Measurements from ENCODE around the gene HSPBAP1. TPM values are rescaled to one million over a fixed set of nuclear protein-coding genes. Genes with fewer than 3 reads are reported as not detected.

The HSPBAP1 gene
- total RNA-seq, 4 donors from 2014 or later: 10.9 to 15.3 (median 12.9) TPM

DNA sequence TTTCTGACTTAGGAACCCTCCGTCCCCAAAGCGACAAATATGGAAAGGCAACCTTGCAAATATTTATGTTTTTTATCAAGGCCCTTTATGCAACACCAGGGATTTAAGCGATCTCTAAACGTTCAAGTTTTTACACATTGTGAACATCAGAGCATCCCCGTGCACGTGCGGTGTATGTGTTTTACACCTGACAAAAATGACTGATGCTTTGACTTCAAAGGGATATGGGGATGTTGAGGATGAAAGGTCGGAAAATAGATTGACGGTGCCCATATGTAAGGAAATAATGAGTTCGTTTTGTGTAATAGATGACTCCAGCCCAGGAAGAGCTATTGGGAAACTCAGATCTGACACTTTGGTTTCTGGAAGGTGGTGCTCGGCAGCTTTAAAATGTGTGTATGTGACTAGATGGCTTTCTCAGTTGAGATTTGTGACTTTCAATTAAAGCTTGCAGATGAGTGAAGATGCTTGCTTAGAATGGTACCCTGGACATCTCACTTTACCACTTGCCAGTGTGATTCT, 2.1 kb upstream of the HSPBAP1 start:
- WGBS, 2 donors: 31% methylated on average over 11 of the region's 11 CpGs

DNA sequence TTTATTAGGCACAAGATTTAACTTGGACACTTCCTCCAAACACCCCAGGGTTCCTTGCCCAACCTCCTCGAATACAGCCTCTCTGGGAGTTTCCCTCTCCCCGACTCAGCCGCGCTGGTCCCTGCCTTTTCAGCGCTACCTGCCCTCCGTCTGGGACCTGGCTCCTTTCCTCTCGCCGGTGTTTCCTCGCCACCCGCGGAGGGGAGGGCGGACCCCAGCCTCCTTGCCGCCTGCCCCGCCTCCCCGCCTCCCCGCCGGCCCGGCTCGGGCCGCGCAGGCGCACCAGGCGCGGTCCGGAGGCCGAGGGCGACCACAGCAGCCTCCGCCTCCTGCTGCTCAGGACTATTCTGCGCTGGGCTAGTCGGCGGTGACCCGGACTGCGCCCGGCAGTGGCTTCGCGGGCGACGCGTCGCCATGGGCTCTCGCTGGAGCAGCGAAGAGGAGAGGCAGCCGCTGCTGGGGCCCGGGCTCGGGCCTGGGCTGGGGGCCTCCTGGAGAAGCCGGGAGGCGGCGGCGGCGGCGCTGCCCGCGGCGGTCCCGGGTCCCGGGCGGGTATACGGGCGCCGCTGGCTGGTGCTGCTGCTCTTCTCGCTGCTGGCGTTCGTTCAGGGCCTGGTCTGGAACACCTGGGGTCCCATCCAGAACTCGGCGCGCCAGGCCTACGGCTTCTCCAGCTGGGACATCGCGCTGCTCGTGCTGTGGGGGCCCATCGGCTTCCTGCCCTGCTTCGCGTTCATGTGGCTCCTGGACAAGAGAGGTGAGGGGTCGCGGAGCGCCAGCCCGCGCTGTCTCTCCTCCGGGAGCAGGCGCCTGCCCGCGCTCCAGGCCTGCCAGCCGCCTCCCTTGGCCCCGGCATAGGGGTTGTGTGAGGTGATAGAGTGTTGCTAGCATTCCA, 1.4 kb upstream of the HSPBAP1 start, which contains the start of gene SLC49A4:
SLC49A4 (plus strand) TSS at position 291 of the 895 bp plus-strand sequence; CDS start at position 415, 124 bp downstream.
- WGBS, 2 donors: 0 to 1% methylated on average over 20 to 42 of the region's 84 CpGs
- H3K9me3 ChIP-seq: no peaks in the 10 kb centered on the region
- peak within 1 kb of the TSS; percentile 84 to 95 (median 88) for H3K27ac ChIP-seq
- peak; percentile 39 to 43 for DNase-seq (ENCODE audit: low spot score in 2 of 2)
- peaks cover 0 to 41% (median 6%) of the 10 kb centered on the region in 4 donors for H3K4me1 ChIP-seq
- H3K4me3 ChIP-seq: peak within 1 kb of the TSS; percentile 44 to 90 (median 64)
- TF ChIP-seq, protein P1, sequence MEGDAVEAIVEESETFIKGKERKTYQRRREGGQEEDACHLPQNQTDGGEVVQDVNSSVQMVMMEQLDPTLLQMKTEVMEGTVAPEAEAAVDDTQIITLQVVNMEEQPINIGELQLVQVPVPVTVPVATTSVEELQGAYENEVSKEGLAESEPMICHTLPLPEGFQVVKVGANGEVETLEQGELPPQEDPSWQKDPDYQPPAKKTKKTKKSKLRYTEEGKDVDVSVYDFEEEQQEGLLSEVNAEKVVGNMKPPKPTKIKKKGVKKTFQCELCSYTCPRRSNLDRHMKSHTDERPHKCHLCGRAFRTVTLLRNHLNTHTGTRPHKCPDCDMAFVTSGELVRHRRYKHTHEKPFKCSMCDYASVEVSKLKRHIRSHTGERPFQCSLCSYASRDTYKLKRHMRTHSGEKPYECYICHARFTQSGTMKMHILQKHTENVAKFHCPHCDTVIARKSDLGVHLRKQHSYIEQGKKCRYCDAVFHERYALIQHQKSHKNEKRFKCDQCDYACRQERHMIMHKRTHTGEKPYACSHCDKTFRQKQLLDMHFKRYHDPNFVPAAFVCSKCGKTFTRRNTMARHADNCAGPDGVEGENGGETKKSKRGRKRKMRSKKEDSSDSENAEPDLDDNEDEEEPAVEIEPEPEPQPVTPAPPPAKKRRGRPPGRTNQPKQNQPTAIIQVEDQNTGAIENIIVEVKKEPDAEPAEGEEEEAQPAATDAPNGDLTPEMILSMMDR (IDR thresholded peaks at IDR 0.05): peak in 1 of 5 experiments; percentile 36
- TF ChIP-seq POLR2A (IDR thresholded peaks at IDR 0.05) (peak; percentile 76 to 85), EP300 (IDR thresholded peaks at IDR 0.05) (peak in 1 of 2 donors; percentile 78)
- no peaks in the 10 kb centered on the region for H3K27me3 ChIP-seq
- H3K36me3 ChIP-seq: no peaks in the 10 kb centered on the region

More for the DNA sequence above, 2.1 kb upstream of the HSPBAP1 start:
- peak in 1 of 2 donors; percentile 27 for DNase-seq (ENCODE audit: low spot score in 2 of 2)
- Histone ChIP-seq H3K4me3 (peak overlapping the region; percentile 44 to 90 (median 64)), H3K4me1 (peaks cover 0 to 41% (median 6%) of the 10 kb centered on the region in 4 donors), H3K9me3 (no peaks in the 10 kb centered on the region), H3K27ac (peak overlapping the region; percentile 84 to 95 (median 88)), H3K36me3 (no peaks in the 10 kb centered on the region), H3K27me3 (no peaks in the 10 kb centered on the region)
- TF ChIP-seq EP300 (IDR thresholded peaks at IDR 0.05) (no peak), POLR2A (IDR thresholded peaks at IDR 0.05) (no peak)
- TF ChIP-seq, protein P1 (IDR thresholded peaks at IDR 0.05): no peak

DNA sequence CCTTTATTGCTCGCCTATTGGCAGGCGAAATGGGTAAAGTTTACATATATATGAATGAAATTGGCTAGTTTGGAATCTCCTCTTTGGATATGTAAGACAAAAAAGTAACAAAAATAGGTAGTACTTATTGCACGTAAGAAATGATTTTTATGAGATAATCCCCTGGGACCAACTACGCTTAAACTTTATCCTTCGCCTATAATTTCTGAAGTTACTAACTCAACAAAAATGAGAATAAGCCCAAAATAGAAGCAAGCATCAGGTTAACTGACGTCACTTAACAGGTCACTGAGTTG, 800 bp upstream of the HSPBAP1 start:
- H3K4me3 ChIP-seq: peak overlapping the region; percentile 44 to 90 (median 64)
- H3K27me3 ChIP-seq: no peaks in the 10 kb centered on the region
- peak in 1 of 2 donors; percentile 13 for TF ChIP-seq EP300 (IDR thresholded peaks at IDR 0.05)
- TF ChIP-seq POLR2A (IDR thresholded peaks at IDR 0.05): no peak
- no peaks in the 10 kb centered on the region for H3K9me3 ChIP-seq
- H3K27ac ChIP-seq: peak overlapping the region; percentile 84 to 95 (median 88)
- no peak for DNase-seq (ENCODE audit: low spot score in 2 of 2)
- H3K36me3 ChIP-seq: no peaks in the 10 kb centered on the region
- peaks cover 0 to 41% (median 6%) of the 10 kb centered on the region in 4 donors for H3K4me1 ChIP-seq
- 1 to 2% methylated on average over 6 of the region's 6 CpGs for WGBS, 2 donors

DNA sequence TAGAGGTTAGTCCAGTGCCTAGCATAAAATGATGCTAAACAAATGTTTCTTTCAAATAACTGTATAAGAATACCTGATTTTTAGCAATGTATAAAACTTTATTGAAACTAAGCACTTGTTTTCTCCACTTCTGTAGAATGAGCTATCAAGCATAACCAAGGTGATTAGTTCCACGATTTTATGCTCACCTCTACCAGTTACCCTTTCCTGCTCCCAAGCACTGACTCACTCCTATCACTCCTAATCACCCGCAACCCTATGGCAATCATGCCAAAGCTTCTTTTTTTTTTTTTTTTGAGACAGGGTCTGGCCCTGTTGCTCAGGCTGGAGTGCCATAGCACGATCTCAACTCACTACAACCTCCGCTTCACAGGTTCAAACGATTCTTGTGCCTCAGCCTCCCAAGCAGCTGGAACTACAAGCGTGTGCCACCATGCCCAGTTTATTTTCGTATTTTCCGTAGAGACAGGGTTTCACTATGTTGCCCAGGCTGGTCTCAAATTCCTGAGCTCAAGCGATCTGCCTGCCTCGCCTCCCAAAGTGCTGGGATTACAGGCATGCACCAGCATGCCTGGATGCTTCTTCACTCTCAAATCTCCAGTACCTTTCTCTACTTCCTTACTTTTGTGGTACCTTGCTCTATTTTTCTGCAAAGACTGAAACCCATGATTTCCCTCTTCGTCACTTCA, 3.9 kb downstream of the HSPBAP1 start:
- 90 to 94% methylated on average over 11 of the region's 11 CpGs for WGBS, 2 donors
- TF ChIP-seq POLR2A (IDR thresholded peaks at IDR 0.05) (no peak), EP300 (IDR thresholded peaks at IDR 0.05) (no peak)
- TF ChIP-seq, protein P1 (IDR thresholded peaks at IDR 0.05): no peak
- H3K4me1 ChIP-seq: peaks cover 0 to 24% (median 2%) of the 10 kb centered on the region in 4 donors
- H3K9me3 ChIP-seq: no peaks in the 10 kb centered on the region
- H3K27me3 ChIP-seq: no peaks in the 10 kb centered on the region
- H3K4me3 ChIP-seq: no peak overlapping the region
- no peak overlapping the region for H3K27ac ChIP-seq
- no peak for DNase-seq (ENCODE audit: low spot score in 2 of 2)
- H3K36me3 ChIP-seq: peaks cover 0 to 6% (median 0%) of the 10 kb centered on the region in 3 donors

DNA sequence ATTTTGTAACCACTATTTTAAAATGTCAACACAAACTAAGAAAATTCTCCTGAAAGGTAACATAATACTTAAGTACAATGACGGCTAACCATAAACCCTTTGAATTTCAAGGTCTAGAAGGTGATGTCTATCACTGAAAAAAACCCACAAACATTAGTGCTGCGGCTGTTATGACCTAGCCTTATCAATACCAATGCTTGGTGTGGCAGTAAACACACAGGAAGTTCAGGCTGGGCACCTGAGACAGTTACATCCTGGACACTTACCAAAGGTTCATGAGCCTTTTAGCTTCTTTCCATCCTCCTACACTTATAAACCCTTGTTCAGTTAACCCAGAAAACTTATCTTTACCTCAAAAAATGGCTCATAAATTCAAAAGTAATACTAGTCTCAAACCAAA, 5.8 kb downstream of the HSPBAP1 start:
- no peak for DNase-seq (ENCODE audit: low spot score in 2 of 2)
- Histone ChIP-seq H3K4me1 (peaks cover 0 to 20% (median 2%) of the 10 kb centered on the region in 4 donors), H3K4me3 (no peak overlapping the region), H3K9me3 (no peaks in the 10 kb centered on the region), H3K36me3 (peaks cover 0 to 8% (median 0%) of the 10 kb centered on the region in 3 donors), H3K27me3 (no peaks in the 10 kb centered on the region), H3K27ac (no peak overlapping the region)
- TF ChIP-seq, protein P1 (IDR thresholded peaks at IDR 0.05): no peak
- TF ChIP-seq POLR2A (IDR thresholded peaks at IDR 0.05): no peak
- TF ChIP-seq EP300 (IDR thresholded peaks at IDR 0.05): no peak
- WGBS, 2 donors: 86 to 87% methylated on average over 2 of the region's 2 CpGs

Data from tibial nerve (tissue), 4 donors.